Measurements from ENCODE around the gene ENKD1. TPM values are rescaled to one million over a fixed set of nuclear protein-coding genes. Genes with fewer than 3 reads are reported as not detected.

Gene ENKD1
- total RNA-seq, 3 donors from 2014 or later, result 18.6 to 21.0 (median 20.1) TPM

GRCh38 chr16:67674851-67675578 is 8.5 kb upstream of the ENKD1 start:
- intact Hi-C loops (cut with DNase I; ENCODE audit: low total_unique reads), result no loop called here
- H3K4me1 ChIP-seq, result peaks cover 0 to 18% of the 10 kb centered on the region in 2 donors
- H3K4me3 ChIP-seq, result no peak overlapping the region
- no peak for DNase-seq (ENCODE audit: low spot score in 2 of 2)
- H3K9me3 ChIP-seq, result no peaks in the 10 kb centered on the region
- TF ChIP-seq POLR2A (IDR thresholded peaks at IDR 0.05), result no peak
- TF ChIP-seq CTCF (IDR thresholded peaks at IDR 0.05), result no peak
- TF ChIP-seq POLR2AphosphoS5 (IDR thresholded peaks at IDR 0.05), result no peak
- H3K27me3 ChIP-seq, result no peaks in the 10 kb centered on the region
- no peaks in the 10 kb centered on the region for H3K36me3 ChIP-seq
- peak overlapping the region; percentile 76 to 80 for H3K27ac ChIP-seq

- intact Hi-C loops (cut with DNase I; ENCODE audit: low total_unique reads), result no loop called here
- H3K27me3 ChIP-seq, result no peaks in the 10 kb centered on the region
- peak overlapping the region in 1 of 3 donors; percentile 22 for H3K4me3 ChIP-seq
- peak overlapping the region; percentile 76 to 80 for H3K27ac ChIP-seq
- no peaks in the 10 kb centered on the region for H3K36me3 ChIP-seq
- TF ChIP-seq CTCF (IDR thresholded peaks at IDR 0.05) (no peak), POLR2AphosphoS5 (IDR thresholded peaks at IDR 0.05) (peak; percentile 62 to 66 (median 63))
- H3K9me3 ChIP-seq, result no peaks in the 10 kb centered on the region
- peaks cover 0 to 18% of the 10 kb centered on the region in 2 donors for H3K4me1 ChIP-seq
- DNase-seq (ENCODE audit: low spot score in 2 of 2), result peak in 1 of 2 donors; percentile 43
Measured at GRCh38 chr16:67673712-67674580, 7.4 kb upstream of the ENKD1 start.

GRCh38 chr16:67672739-67673662 is 6.5 kb upstream of the ENKD1 start:
- peak; percentile 53 to 74 for DNase-seq (ENCODE audit: low spot score in 2 of 2)
- H3K27me3 ChIP-seq, result no peaks in the 10 kb centered on the region

GRCh38 chr16:67672306-67672705 is 5.8 kb upstream of the ENKD1 start:
- H3K4me1 ChIP-seq, result peaks cover 5 to 21% of the 10 kb centered on the region in 2 donors
- no peak overlapping the region for H3K4me3 ChIP-seq
- no peak for TF ChIP-seq POLR2AphosphoS5 (IDR thresholded peaks at IDR 0.05)
- no peaks in the 10 kb centered on the region for H3K36me3 ChIP-seq
- intact Hi-C loops (cut with DNase I; ENCODE audit: low total_unique reads), result no loop called here
- H3K9me3 ChIP-seq, result no peaks in the 10 kb centered on the region
- H3K27me3 ChIP-seq, result no peaks in the 10 kb centered on the region
- no peak for DNase-seq (ENCODE audit: low spot score in 2 of 2)
- H3K27ac ChIP-seq, result peak overlapping the region; percentile 76 to 80

More at GRCh38 chr16:67672739-67673662, 6.5 kb upstream of the ENKD1 start:
- intact Hi-C loops (cut with DNase I; ENCODE audit: low total_unique reads), result no loop called here
- H3K9me3 ChIP-seq, result no peaks in the 10 kb centered on the region
- TF ChIP-seq POLR2AphosphoS5 (IDR thresholded peaks at IDR 0.05), result no peak
- peak; percentile 63 to 75 (median 71) for TF ChIP-seq CTCF (IDR thresholded peaks at IDR 0.05)
- no peak for TF ChIP-seq POLR2A (IDR thresholded peaks at IDR 0.05)
- peak overlapping the region; percentile 76 to 80 for H3K27ac ChIP-seq
- no peaks in the 10 kb centered on the region for H3K36me3 ChIP-seq
- peaks cover 0 to 18% of the 10 kb centered on the region in 2 donors for H3K4me1 ChIP-seq
- no peak overlapping the region for H3K4me3 ChIP-seq

GRCh38 chr16:67669499-67670101 is 3.0 kb upstream of the ENKD1 start:
- Histone ChIP-seq H3K4me1 (peaks cover 14 to 24% of the 10 kb centered on the region in 2 donors), H3K27me3 (no peaks in the 10 kb centered on the region), H3K9me3 (no peaks in the 10 kb centered on the region), H3K27ac (no peak overlapping the region), H3K4me3 (no peak overlapping the region), H3K36me3 (no peaks in the 10 kb centered on the region)
- intact Hi-C loops (cut with DNase I; ENCODE audit: low total_unique reads), result loop anchor here (10.0 kb wide), 1 partner anchor 135 kb away; the partner anchor contains the start of genes RANBP10 and TSNAXIP1
- peak in 1 of 2 donors; percentile 48 for DNase-seq (ENCODE audit: low spot score in 2 of 2)
- TF ChIP-seq POLR2A (IDR thresholded peaks at IDR 0.05) (no peak), CTCF (IDR thresholded peaks at IDR 0.05) (no peak), POLR2AphosphoS5 (IDR thresholded peaks at IDR 0.05) (no peak)
